ENCODE data around the gene KDF1. TPM values are rescaled to one million over a fixed set of nuclear protein-coding genes. Genes with fewer than 3 reads are reported as not detected.

The KDF1 gene
- total and polyA plus RNA-seq, 2 of the 13 experiments (the other 11 are each of a cell fraction or from before 2014, with no cell fraction given): 1.9 to 4.9 TPM

- H3K27me3 ChIP-seq (ENCODE audit: control insufficient read depth in 1 of 2, insufficient read depth in 2 of 2, low read length in 2 of 2): no peaks in the 10 kb centered on the region; a peak in 1 of 5 replicates
- peak within 1 kb of the TSS; percentile 97 for H3K4me2 ChIP-seq (ENCODE audit: low read depth, low read length)
- peak within 1 kb of the TSS; percentile 94 for H3K9ac ChIP-seq (ENCODE audit: insufficient read depth, low read depth, low read length)
- H4K20me1 ChIP-seq (ENCODE audit: insufficient read depth, low read length): peaks cover 4% of the 10 kb centered on the region; the same call in 1 of the 2 replicates
- DNase-seq (ENCODE audit: low spot score) (peak; percentile 93), FAIRE-seq (peak; percentile 95), ATAC-seq (peak; percentile 97)
- no peaks in the 10 kb centered on the region for H3K9me3 ChIP-seq (ENCODE audit: low read length)
- no peak within 1 kb of the TSS for H2AFZ ChIP-seq (ENCODE audit: low read length)
- H3K36me3 ChIP-seq (replicated peaks in 1 of 2; ENCODE audit: control insufficient read depth in 1 of 2, insufficient read depth in 2 of 2, low read length in 2 of 2): peaks cover 8 to 19% of the 10 kb centered on the region in 2 experiments
- H3K4me1 ChIP-seq (ENCODE audit: insufficient read depth, low read length): peaks cover 53% of the 10 kb centered on the region
- peak within 1 kb of the TSS; percentile 77 for H3K27ac ChIP-seq (ENCODE audit: extremely low read length, insufficient read depth, low read length)
- BruUV-seq (replicated peaks): no TSS peak
- WGBS (ENCODE audit: low lambda C conversion rate): 2% methylated on average over 38 of the region's 83 CpGs
- ChIA-PET POLR2A (interaction anchor here (0.9 to 2.4 kb wide), 6 partner anchors 9 to 72 kb away, joined by 3 to 24 read pairs (median 8); partner anchors contain the start of genes GPATCH3, NR0B2 and TRNP1), CTCF (ENCODE audit: low intra/inter-chr PET ratio, low total read pairs) (no interaction called here)
- peak within 1 kb of the TSS; percentile 64 to 98 (median 82) for H3K4me3 ChIP-seq (replicated peaks in 1 of 3; ENCODE audit: insufficient read depth in 1 of 3, low read depth in 2 of 3, low read length in 3 of 3)
- intact Hi-C loops (cut with micrococcal nuclease; ENCODE audit: unreplicated experiment): no loop called here
- peaks cover 38% of the 10 kb centered on the region for H3K79me2 ChIP-seq (ENCODE audit: insufficient read depth, low read length)
- in situ Hi-C loops (cut with HindIII; ENCODE audit: extremely low pct_ligation_motif_present, low pct_unique_long_range_greater_than_20kb): no loop called here
- TF ChIP-seq ZFP37 (CRISPR knock-in tag; IDR thresholded peaks at IDR 0.05; ENCODE audit: borderline replicate concordance): peak; percentile 59
- peak; percentile 62 for TF ChIP-seq CREM (IDR thresholded peaks at IDR 0.05)
- TF ChIP-seq CREM (CRISPR knock-in tag; IDR thresholded peaks at IDR 0.05): no peak
- TF ChIP-seq ZNF543 (CRISPR knock-in tag; IDR thresholded peaks at IDR 0.05): no peak; the same call in 1 of the 2 replicates
- TF ChIP-seq SETDB1 (CRISPR knock-in tag; IDR thresholded peaks at IDR 0.05; ENCODE audit: borderline replicate concordance): no peak
- TF ChIP-seq ZBTB8A (CRISPR knock-in tag; IDR thresholded peaks at IDR 0.05; ENCODE audit: borderline replicate concordance, low read depth): no peak
- TF ChIP-seq ARNTL (CRISPR knock-in tag; IDR thresholded peaks at IDR 0.05): no peak
- peak; percentile 87 for TF ChIP-seq SALL1 (CRISPR knock-in tag; IDR thresholded peaks at IDR 0.05)
- TF ChIP-seq GLI4 (CRISPR knock-in tag; IDR thresholded peaks at IDR 0.05; ENCODE audit: borderline replicate concordance): peak; percentile 60
- TF ChIP-seq FIP1L1 (IDR thresholded peaks at IDR 0.05; ENCODE audit: borderline replicate concordance, insufficient read depth, low read depth, low read length): peak; percentile 40; the same call in 1 of the 2 replicates
- TF ChIP-seq TRIM24 (CRISPR knock-in tag; IDR thresholded peaks at IDR 0.05): no peak
- no peak for TF ChIP-seq ZNF24 (IDR thresholded peaks at IDR 0.05)
- TF ChIP-seq ZNF280D (CRISPR knock-in tag; IDR thresholded peaks at IDR 0.05): no peak
- peak; percentile 84; the same call in 1 of the 2 replicates for TF ChIP-seq DZIP1 (CRISPR knock-in tag; IDR thresholded peaks at IDR 0.05)
- 0 out of 2 replicates have a peak, but pooled peaks have one; percentile 86 for TF ChIP-seq ZNF251 (CRISPR knock-in tag; IDR thresholded peaks at IDR 0.05)
- no peak; the same call in 1 of the 2 replicates for TF ChIP-seq ZNF562 (CRISPR knock-in tag; IDR thresholded peaks at IDR 0.05; ENCODE audit: borderline replicate concordance)
- TF ChIP-seq ZNF224 (CRISPR knock-in tag; IDR thresholded peaks at IDR 0.05): peak; percentile 63; the same call in 1 of the 2 replicates
Observed at GRCh38 chr1:26921540-26922430, 38.5 kb downstream of the KDF1 start, which contains the start of gene NUDC. NUDC (plus strand) TSS chr1:26921743; CDS start chr1:26921849, 106 bp downstream.
